Mucosa of stomach (tissue), 1 donor: ENCODE results near the gene E2F2.

Source experiments
- H3K27me3 ChIP-seq: one replicate; pipeline ENCODE4 v1.7.0; 2013; ENCODE audit warnings: mild to moderate bottlenecking, low read length; ENCODE audit not compliant: control insufficient read depth, insufficient read depth
- H3K36me3 ChIP-seq: one replicate; pipeline ENCODE4 v1.7.0; 2013; ENCODE audit warnings: low read length; ENCODE audit not compliant: control insufficient read depth, insufficient read depth
- H3K4me1 ChIP-seq: one replicate; pipeline ENCODE4 v1.7.0; 2013; ENCODE audit warnings: mild to moderate bottlenecking, low read length; ENCODE audit not compliant: control insufficient read depth, insufficient read depth
- H3K4me3 ChIP-seq: one replicate; pipeline ENCODE4 v1.7.0; 2013; ENCODE audit warnings: low read length
- H3K9ac ChIP-seq: one replicate; pipeline ENCODE4 v1.7.0; 2013; ENCODE audit warnings: mild to moderate bottlenecking, low read length, moderate library complexity
- H3K9me3 ChIP-seq: one replicate; pipeline ENCODE4 v1.7.0; 2013; ENCODE audit warnings: mild to moderate bottlenecking, low read length, moderate library complexity; ENCODE audit not compliant: control insufficient read depth
- donor health status: Pancreatic carcinoma.

The E2F2 gene, protein sequence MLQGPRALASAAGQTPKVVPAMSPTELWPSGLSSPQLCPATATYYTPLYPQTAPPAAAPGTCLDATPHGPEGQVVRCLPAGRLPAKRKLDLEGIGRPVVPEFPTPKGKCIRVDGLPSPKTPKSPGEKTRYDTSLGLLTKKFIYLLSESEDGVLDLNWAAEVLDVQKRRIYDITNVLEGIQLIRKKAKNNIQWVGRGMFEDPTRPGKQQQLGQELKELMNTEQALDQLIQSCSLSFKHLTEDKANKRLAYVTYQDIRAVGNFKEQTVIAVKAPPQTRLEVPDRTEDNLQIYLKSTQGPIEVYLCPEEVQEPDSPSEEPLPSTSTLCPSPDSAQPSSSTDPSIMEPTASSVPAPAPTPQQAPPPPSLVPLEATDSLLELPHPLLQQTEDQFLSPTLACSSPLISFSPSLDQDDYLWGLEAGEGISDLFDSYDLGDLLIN

GRCh38 chr1:23530747-23531561 is at the start of gene E2F2:
E2F2 (minus strand) TSS chr1:23531233; CDS start chr1:23530793, 440 bp downstream.
- peak within 1 kb of the TSS; percentile 61 for H3K4me3 ChIP-seq
- H3K36me3 ChIP-seq: no peaks in the 10 kb centered on the region
- no peaks in the 10 kb centered on the region for H3K9me3 ChIP-seq
- H3K27me3 ChIP-seq: no peaks in the 10 kb centered on the region
- peaks cover 61% of the 10 kb centered on the region for H3K4me1 ChIP-seq
- peak within 1 kb of the TSS; percentile 32 for H3K9ac ChIP-seq

- H3K9me3 ChIP-seq: no peaks in the 10 kb centered on the region
- H3K4me3 ChIP-seq: no peak overlapping the region
- H3K36me3 ChIP-seq: no peaks in the 10 kb centered on the region
- peaks cover 26% of the 10 kb centered on the region for H3K4me1 ChIP-seq
- H3K9ac ChIP-seq: no peak overlapping the region
- H3K27me3 ChIP-seq: no peaks in the 10 kb centered on the region
Measured at GRCh38 chr1:23578997-23579363, 47.9 kb upstream of the E2F2 start.

DNA sequence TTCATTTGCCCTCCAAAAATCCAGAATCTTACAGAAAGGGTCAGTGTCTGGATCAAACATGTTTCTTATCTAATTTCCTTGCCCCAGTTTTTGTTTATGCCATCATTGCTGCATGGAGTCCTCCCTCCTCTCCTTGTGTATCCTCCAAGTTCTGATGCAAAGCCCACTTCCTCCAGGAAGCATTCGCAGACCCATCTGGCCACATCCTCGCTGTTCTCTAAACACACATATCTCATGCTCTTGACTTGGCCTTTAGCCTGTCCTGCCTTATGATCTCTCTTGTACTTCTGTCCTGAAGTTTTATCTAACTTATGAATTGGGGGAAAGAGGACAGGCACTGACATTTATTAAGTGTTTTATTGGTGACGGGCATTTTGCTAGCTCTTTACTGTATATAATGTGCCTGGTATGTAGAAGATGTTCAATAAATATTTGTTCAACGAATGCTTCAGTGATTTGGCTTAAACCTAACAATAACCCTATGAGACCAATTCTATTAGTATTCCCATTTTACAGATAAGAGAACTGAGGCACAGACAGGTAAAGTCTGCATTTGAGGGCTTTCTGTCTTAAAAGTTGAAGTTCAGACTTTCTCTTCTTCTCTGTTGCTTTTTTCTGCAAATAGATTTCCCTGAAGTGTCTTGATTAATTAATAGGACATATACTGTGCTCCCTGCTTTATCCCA is 47.4 kb upstream of the E2F2 start:
- Histone ChIP-seq H3K9ac (no peak overlapping the region), H3K9me3 (no peaks in the 10 kb centered on the region), H3K4me1 (peaks cover 26% of the 10 kb centered on the region), H3K27me3 (no peaks in the 10 kb centered on the region), H3K4me3 (no peak overlapping the region), H3K36me3 (no peaks in the 10 kb centered on the region)

DNA sequence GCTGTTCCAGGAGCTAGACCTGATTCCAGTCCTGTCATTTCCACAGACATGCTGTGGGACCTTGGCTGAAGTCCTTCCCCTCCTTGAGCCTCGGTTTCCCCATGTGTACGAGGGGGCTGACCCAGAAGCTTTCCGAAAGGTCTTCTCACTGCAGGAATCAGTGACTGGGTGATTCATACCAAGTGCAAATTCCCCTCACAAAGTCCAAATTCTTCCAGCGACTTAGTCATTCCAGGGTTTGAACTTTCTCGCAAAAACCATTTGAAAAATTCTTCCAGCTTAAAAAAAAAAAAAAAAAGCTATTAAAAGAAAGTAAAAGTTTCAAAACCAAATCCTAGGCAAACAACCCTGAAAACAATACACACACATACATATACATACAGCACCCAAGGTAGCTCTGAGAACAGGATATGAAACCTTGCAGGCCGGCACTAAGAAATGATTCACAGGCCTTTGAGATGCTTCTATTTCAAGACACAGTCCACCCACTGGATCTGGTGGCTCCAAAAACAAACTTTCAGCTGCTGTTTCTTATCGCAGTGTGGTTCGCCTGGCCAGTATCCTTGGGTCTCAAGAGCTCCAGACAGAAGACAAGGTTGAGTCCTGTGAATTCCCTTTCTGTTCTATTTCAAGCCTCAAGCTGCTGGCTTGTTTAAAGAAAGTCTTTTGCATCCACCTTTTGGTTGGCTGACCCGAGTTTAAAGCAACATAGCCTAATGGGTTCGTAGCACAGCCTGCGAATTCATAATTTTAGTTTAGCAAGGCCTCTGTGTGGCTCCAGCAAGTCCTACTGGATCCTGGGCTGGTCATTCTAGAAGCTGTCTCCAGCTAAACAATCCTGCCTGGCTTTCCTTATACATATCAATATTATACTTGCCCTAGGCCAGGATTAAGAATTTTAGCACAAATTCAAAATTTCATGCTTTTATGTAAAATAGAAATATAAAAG is 46.3 kb upstream of the E2F2 start:
- Histone ChIP-seq H3K36me3 (no peaks in the 10 kb centered on the region), H3K27me3 (no peaks in the 10 kb centered on the region), H3K4me1 (peaks cover 26% of the 10 kb centered on the region), H3K9ac (no peak overlapping the region), H3K9me3 (no peaks in the 10 kb centered on the region), H3K4me3 (no peak overlapping the region)

DNA sequence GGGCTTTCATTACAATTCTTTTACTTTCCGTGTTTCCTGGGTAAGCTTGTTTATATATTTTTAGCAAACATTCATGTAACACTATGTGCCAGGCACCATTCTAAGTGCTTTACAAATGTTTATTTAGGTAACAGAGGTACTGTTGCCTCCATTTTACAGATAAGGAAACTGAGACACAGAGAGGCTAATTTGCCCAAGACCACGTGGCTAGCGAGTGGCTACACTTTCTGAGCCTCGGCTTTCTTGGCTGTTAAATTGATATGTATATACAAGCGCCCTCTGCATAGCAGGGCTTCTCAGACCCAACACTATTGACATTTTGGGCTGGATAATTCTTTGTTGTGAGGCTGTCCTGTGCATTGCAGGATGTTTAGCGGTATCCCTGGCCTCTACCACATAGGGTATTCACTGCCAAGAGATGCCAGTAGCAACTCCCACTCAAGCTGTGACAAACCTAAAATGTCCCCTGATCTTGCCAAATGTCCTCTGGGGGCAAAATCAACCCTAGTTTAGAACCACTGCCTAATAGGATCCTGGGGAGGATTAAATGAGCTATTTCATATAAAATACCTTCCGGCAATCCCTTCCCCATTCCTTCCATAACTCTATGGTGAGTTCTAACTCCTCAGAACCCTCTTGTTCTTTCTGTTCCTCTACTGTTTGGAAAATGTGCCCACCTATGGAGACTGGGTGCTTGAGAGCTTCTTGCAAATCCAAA is 45.5 kb upstream of the E2F2 start:
- Histone ChIP-seq H3K9me3 (no peaks in the 10 kb centered on the region), H3K27me3 (no peaks in the 10 kb centered on the region), H3K4me3 (no peak overlapping the region), H3K36me3 (no peaks in the 10 kb centered on the region), H3K9ac (no peak overlapping the region), H3K4me1 (peaks cover 26% of the 10 kb centered on the region)

GRCh38 chr1:23575226-23575810 is 44.3 kb upstream of the E2F2 start:
- H3K36me3 ChIP-seq: no peaks in the 10 kb centered on the region
- no peak overlapping the region for H3K9ac ChIP-seq
- H3K4me3 ChIP-seq: no peak overlapping the region

GRCh38 chr1:23574265-23574754 is 43.3 kb upstream of the E2F2 start:
- H3K4me3 ChIP-seq: no peak overlapping the region
- H3K9ac ChIP-seq: no peak overlapping the region
- H3K9me3 ChIP-seq: no peaks in the 10 kb centered on the region
- H3K27me3 ChIP-seq: no peaks in the 10 kb centered on the region
- H3K4me1 ChIP-seq: peaks cover 26% of the 10 kb centered on the region
- H3K36me3 ChIP-seq: no peaks in the 10 kb centered on the region

More at GRCh38 chr1:23575226-23575810, 44.3 kb upstream of the E2F2 start:
- H3K9me3 ChIP-seq: no peaks in the 10 kb centered on the region
- peaks cover 26% of the 10 kb centered on the region for H3K4me1 ChIP-seq
- no peaks in the 10 kb centered on the region for H3K27me3 ChIP-seq

DNA sequence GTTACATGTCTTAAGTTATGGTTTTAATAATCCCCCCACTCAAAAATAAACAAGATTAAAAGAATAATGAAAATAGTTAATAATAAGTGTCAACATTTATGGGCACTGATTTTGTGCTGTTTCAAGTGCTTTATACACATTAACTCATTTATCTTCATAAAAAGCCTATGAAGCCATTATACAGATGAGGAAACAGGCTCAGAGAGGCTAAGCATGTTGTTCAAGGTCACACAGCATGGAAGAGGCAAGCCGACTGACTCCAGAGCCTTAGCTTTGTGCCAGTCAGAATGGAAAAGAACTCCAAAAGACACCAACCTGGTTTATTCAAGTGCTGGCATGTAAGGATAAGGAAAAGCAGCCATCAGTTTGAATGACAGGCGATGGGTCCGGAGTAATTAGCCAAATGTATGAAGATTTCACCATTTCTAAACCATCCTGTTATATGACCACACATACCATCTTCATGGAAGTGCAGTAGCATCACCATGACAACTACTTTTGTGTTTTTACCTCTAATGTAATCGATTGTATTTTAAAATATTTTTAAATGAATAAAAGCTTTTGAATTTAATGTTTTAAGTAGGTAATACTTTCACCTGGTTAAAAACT is 42.6 kb upstream of the E2F2 start:
- peaks cover 29% of the 10 kb centered on the region for H3K4me1 ChIP-seq
- H3K27me3 ChIP-seq: peaks cover 3% of the 10 kb centered on the region
- H3K36me3 ChIP-seq: no peaks in the 10 kb centered on the region

DNA sequence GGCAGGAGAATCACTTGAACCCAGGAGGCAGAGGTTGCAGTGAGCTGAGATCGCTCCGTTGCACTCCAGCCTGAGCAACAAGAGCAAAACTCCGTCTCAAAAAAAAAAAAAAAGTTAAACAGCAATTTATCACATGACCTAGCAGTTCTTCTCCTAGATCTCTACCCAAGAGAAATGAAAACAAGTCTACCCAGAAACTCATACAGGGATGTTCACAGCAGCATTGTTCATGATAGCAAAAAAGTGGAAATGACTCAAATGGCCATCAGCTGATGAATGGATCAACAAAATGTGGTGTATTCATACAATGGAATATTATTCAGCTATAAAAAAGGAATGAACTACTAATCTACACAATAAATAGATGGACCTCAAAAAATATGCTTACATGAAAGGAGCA is 40.4 kb upstream of the E2F2 start:
- Histone ChIP-seq H3K9ac (no peak overlapping the region), H3K36me3 (no peaks in the 10 kb centered on the region), H3K4me1 (peaks cover 21% of the 10 kb centered on the region), H3K4me3 (no peak overlapping the region), H3K9me3 (no peaks in the 10 kb centered on the region), H3K27me3 (peaks cover 5% of the 10 kb centered on the region)

More for the DNA sequence above, 42.6 kb upstream of the E2F2 start:
- Histone ChIP-seq H3K9me3 (no peaks in the 10 kb centered on the region), H3K9ac (no peak overlapping the region), H3K4me3 (no peak overlapping the region)

- H3K9ac ChIP-seq: no peak overlapping the region
- peaks cover 10% of the 10 kb centered on the region for H3K4me1 ChIP-seq
- no peaks in the 10 kb centered on the region for H3K9me3 ChIP-seq
Measured at GRCh38 chr1:23570001-23570691, 39.1 kb upstream of the E2F2 start.

More at GRCh38 chr1:23570001-23570691, 39.1 kb upstream of the E2F2 start:
- Histone ChIP-seq H3K27me3 (peaks cover 5% of the 10 kb centered on the region), H3K36me3 (no peaks in the 10 kb centered on the region), H3K4me3 (no peak overlapping the region)
